ENCODE data around the gene KLHL33.

DNA sequence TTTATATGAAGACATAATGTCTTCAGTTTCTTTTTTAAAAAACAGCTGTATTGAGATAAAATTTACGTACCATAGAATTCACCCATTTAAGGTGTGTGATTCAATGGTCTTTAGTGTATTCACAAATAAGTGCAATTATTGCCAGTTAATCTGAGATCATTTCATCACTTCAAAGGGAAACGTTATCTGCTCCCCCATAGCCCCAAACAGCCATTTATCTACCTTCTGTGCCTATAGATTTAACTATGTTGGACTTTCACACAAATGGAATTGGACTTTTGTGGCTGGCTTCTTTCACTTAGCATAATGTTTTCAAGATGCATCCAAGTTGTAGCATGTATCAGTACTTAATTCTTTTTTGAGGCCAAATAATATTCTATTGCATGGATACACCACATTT lies 42.9 kb upstream of the KLHL33 start:
- TF ChIP-seq CTCF (IDR thresholded peaks at IDR 0.05; ENCODE audit: extremely low read depth in 1 of 2, insufficient read depth in 1 of 2, low read depth in 1 of 2, low read length in 2 of 2): no peak
- TF ChIP-seq POLR2A (IDR thresholded peaks at IDR 0.05; ENCODE audit: low read depth, low read length): no peak
- TF ChIP-seq JUN (IDR thresholded peaks at IDR 0.05; ENCODE audit: borderline replicate concordance, insufficient read depth, insufficient read length, low read depth): no peak
- TF ChIP-seq, protein P1, sequence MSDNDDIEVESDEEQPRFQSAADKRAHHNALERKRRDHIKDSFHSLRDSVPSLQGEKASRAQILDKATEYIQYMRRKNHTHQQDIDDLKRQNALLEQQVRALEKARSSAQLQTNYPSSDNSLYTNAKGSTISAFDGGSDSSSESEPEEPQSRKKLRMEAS (IDR thresholded peaks at IDR 0.05; ENCODE audit: insufficient read depth, insufficient read length): no peak
- no peak for TF ChIP-seq POLR2AphosphoS5 (IDR thresholded peaks at IDR 0.05; ENCODE audit: insufficient read depth, low read depth, low read length)
- no peak for TF ChIP-seq GATA2 (IDR thresholded peaks at IDR 0.05; ENCODE audit: insufficient read depth, insufficient read length, low read depth, low read length)
- no peak for TF ChIP-seq EZH2 (IDR thresholded peaks at IDR 0.05; ENCODE audit: borderline replicate concordance, low read depth, low read length, severe bottlenecking)
